HL-60 (cell line): ENCODE measurements around the gene ZNF808.

Experiments
- DNase-seq, 2 experiments: peaks; one replicate each; pipeline ENCODE4 v3.0.0-alpha.2; 2010 to 2020; ENCODE audit warnings: low read depth in 1 of 2, low spot score in 1 of 2
- H3K27ac ChIP-seq: fragments of 250-450 bp; sonication (Bioruptor Pico); replicated peaks from 2 replicates; pipeline ENCODE4 v1.5.1; 2020; ENCODE audit warnings: mild to moderate bottlenecking, moderate library complexity
- H3K27me3 ChIP-seq: fragments of 250-450 bp; sonication (Bioruptor Pico); 2 replicates; pipeline ENCODE4 v1.5.1; 2021; ENCODE audit warnings: mild to moderate bottlenecking, moderate library complexity; ENCODE audit not compliant: insufficient read depth, poor library complexity, severe bottlenecking
- H3K4me3 ChIP-seq: replicated peaks from 2 replicates; pipeline ENCODE4 v1.5.1; 2011; ENCODE audit warnings: mild to moderate bottlenecking, control low read depth, low read length; ENCODE audit not compliant: insufficient read depth
- CTCF ChIP-seq: IDR thresholded peaks from one replicate; pipeline ENCODE4 v1.5.1; 2011; ENCODE audit warnings: low read length, control low read depth, inconsistent platforms; ENCODE audit not compliant: insufficient read depth
- GABPA ChIP-seq: IDR thresholded peaks from 2 replicates; pipeline ENCODE4 v1.6.1; 2012; ENCODE audit warnings: low read depth
- POLR2AphosphoS5 ChIP-seq: IDR thresholded peaks from 2 replicates; pipeline ENCODE4 v1.6.1; 2012; ENCODE audit warnings: low read depth
- REST ChIP-seq: IDR thresholded peaks from 2 replicates; pipeline ENCODE4 v1.6.1; 2012; ENCODE audit warnings: low read depth; ENCODE audit not compliant: insufficient replicate concordance
- SPI1 ChIP-seq: IDR thresholded peaks from 2 replicates; pipeline ENCODE4 v1.6.1; 2012; ENCODE audit warnings: low read depth, mild to moderate bottlenecking, borderline replicate concordance

ZNF808 gene

GRCh38 chr19:52570000-52570861 is 42.8 kb downstream of the ZNF808 start, which contains the start of gene ZNF701:
Gene ZNF701 (plus strand): TSS chr19:52570287. CDS start chr19:52574148, 3,861 bp downstream.
- H3K4me3 ChIP-seq = peak within 1 kb of the TSS; percentile 55
- DNase-seq = peak; percentile 86 to 94
- TF ChIP-seq GABPA = no peak
- TF ChIP-seq SPI1 = peak; percentile 56; the same call in 1 of the 2 replicates
- no peak for TF ChIP-seq REST
- peak; percentile 91 for TF ChIP-seq POLR2AphosphoS5
- no peak for TF ChIP-seq CTCF
- H3K27ac ChIP-seq = peak within 1 kb of the TSS; percentile 86
- no peaks in the 10 kb centered on the region for H3K27me3 ChIP-seq

GRCh38 chr19:52584736-52585440 is 57.4 kb downstream of the ZNF808 start:
- no peak overlapping the region for H3K27ac ChIP-seq
- H3K27me3 ChIP-seq = no peaks in the 10 kb centered on the region
- H3K4me3 ChIP-seq = no peak overlapping the region
- DNase-seq = no peak
- TF ChIP-seq REST = no peak
- no peak for TF ChIP-seq CTCF
- TF ChIP-seq GABPA = no peak
- TF ChIP-seq POLR2AphosphoS5 = no peak
- no peak for TF ChIP-seq SPI1

GRCh38 chr19:52585604-52586003 is 58.1 kb downstream of the ZNF808 start:
- H3K27ac ChIP-seq = no peak overlapping the region
- TF ChIP-seq GABPA (no peak), POLR2AphosphoS5 (no peak), REST (no peak), SPI1 (no peak), CTCF (no peak)
- no peak overlapping the region for H3K4me3 ChIP-seq
- no peak for DNase-seq
- no peaks in the 10 kb centered on the region for H3K27me3 ChIP-seq
